ENCODE measurements around the gene NPAS3. TPM values are rescaled to one million over a fixed set of nuclear protein-coding genes. Genes with fewer than 3 reads are reported as not detected.

Gene NPAS3
- total RNA-seq, 4 donors from 2014 or later = 0.13 to 1.1 (median 0.47) TPM; not detected in 1

DNA sequence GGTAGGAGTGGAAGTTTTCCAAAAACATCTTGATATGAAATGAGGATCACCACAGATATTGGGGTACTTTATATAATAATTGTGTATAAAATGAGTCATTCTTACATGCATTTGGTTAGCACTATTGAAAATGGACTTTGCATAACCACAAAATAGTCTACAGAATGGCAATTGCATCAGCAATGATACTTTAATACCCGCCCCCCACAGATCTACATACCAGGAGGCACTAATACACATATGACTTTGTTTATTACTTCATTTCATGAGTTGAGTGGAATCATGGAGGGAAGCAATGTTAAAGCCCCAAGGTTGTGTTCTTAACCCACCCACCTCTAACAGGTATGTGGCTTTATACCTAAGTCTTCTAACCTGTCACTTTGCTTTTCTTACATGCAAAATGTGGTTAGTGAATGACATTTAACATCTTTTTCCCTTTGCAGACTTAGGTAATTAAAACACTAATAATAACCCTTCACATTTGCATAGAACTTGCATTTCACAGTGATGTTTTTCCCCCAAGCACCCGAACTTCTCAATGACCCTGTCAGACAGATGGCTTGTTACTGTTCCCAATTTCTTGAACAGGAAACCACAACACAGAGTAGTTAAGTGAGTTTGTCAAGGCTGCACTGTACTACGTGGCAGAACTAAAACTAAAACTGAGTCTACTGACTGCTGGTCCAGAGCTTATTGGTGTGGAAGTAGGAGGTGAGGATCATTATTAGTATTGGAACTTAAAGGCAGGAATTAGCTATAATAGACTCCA is 101.9 kb downstream of the NPAS3 start:
- no peak for DNase-seq
- WGBS, 2 donors = 58 to 72% methylated on average over 3 of the region's 3 CpGs
- no peaks in the 10 kb centered on the region for H3K9me3 ChIP-seq
- H3K27me3 ChIP-seq = no peaks in the 10 kb centered on the region
- H3K36me3 ChIP-seq = no peaks in the 10 kb centered on the region
- intact Hi-C loops (cut with DNase I) = no loop called here
- TF ChIP-seq, protein P1, sequence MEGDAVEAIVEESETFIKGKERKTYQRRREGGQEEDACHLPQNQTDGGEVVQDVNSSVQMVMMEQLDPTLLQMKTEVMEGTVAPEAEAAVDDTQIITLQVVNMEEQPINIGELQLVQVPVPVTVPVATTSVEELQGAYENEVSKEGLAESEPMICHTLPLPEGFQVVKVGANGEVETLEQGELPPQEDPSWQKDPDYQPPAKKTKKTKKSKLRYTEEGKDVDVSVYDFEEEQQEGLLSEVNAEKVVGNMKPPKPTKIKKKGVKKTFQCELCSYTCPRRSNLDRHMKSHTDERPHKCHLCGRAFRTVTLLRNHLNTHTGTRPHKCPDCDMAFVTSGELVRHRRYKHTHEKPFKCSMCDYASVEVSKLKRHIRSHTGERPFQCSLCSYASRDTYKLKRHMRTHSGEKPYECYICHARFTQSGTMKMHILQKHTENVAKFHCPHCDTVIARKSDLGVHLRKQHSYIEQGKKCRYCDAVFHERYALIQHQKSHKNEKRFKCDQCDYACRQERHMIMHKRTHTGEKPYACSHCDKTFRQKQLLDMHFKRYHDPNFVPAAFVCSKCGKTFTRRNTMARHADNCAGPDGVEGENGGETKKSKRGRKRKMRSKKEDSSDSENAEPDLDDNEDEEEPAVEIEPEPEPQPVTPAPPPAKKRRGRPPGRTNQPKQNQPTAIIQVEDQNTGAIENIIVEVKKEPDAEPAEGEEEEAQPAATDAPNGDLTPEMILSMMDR (IDR thresholded peaks at IDR 0.05) = no peak
- no peak for TF ChIP-seq POLR2A (IDR thresholded peaks at IDR 0.05)
- H3K4me1 ChIP-seq = no peaks in the 10 kb centered on the region
- H3K27ac ChIP-seq = no peak overlapping the region
- no peak overlapping the region for H3K4me3 ChIP-seq

DNA sequence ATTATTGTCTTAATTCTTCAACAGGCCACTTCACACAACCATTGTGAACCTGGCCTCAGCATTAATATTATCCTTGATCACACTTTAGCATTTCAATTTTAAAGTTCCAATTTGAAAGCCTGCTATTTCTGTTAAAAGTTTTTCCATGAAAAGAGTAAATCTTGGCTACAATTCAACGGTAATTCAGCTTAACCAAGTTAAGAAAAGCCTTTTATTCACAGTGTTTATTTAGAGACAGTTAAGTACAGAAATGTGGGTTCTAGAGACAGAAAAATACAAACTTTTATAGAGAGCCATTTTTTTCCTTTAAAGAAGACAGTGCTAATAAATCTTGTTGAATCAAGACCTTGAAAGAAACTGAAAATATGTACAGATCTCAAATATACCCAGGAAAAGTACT is 103.9 kb downstream of the NPAS3 start:
- Histone ChIP-seq H3K4me1 (no peaks in the 10 kb centered on the region), H3K4me3 (no peak overlapping the region), H3K9me3 (no peaks in the 10 kb centered on the region), H3K36me3 (no peaks in the 10 kb centered on the region), H3K27ac (no peak overlapping the region), H3K27me3 (no peaks in the 10 kb centered on the region)
- intact Hi-C loops (cut with DNase I) = no loop called here
- no peak for DNase-seq
- WGBS, 2 donors = 23 to 32% methylated on average over 1 of the region's 1 CpG
- TF ChIP-seq POLR2A (IDR thresholded peaks at IDR 0.05) = no peak
- TF ChIP-seq, protein P1 (IDR thresholded peaks at IDR 0.05) = no peak

DNA sequence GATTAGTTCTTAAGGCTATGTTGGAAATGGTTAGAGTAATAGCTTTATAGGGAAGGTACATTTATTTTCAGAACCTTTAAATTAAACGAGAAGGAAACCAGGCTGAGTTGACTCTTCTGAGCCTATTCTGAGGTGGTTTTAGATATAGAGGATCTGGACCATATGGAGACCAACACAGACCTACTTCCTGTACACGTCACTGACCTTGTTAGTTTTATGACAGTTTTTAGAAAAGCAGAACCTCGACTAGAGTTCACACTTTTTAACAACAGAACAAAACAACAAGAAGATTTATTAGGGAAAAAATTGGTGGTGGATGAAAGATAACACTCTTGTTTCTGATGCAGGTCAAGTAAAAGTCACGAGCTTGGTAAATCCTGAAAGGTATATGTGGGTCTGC is 107.1 kb downstream of the NPAS3 start:
- WGBS, 2 donors = 48 to 62% methylated on average over 4 of the region's 4 CpGs
- Histone ChIP-seq H3K36me3 (no peaks in the 10 kb centered on the region), H3K27ac (no peak overlapping the region), H3K4me3 (no peak overlapping the region), H3K27me3 (no peaks in the 10 kb centered on the region), H3K4me1 (no peaks in the 10 kb centered on the region), H3K9me3 (no peaks in the 10 kb centered on the region)
- intact Hi-C loops (cut with DNase I) = no loop called here
- no peak for DNase-seq
- TF ChIP-seq, protein P1 (IDR thresholded peaks at IDR 0.05) = no peak
- TF ChIP-seq POLR2A (IDR thresholded peaks at IDR 0.05) = no peak

DNA sequence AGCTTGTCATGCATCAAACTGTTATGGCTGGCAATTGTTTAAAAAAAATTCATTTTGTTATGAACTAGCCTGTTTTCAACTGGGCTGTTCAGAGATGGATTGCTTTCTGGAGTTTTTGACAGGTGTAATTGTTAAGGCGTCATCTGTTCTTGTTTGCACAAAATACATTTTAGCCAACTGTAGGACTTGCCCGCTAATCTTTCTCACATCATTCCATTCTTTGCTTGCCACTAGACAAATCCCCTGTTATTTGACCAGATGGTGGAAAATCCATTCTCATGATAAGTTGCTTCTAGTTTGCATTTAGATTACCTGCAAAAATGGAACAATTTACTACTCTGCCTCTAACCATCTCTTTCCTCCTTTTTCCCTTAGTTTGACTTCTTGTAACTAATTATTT is 114.3 kb downstream of the NPAS3 start:
- Histone ChIP-seq H3K27ac (no peak overlapping the region), H3K9me3 (no peaks in the 10 kb centered on the region), H3K4me1 (no peaks in the 10 kb centered on the region), H3K4me3 (no peak overlapping the region), H3K36me3 (no peaks in the 10 kb centered on the region), H3K27me3 (no peaks in the 10 kb centered on the region)
- no peak for TF ChIP-seq POLR2A (IDR thresholded peaks at IDR 0.05)
- TF ChIP-seq, protein P1 (IDR thresholded peaks at IDR 0.05) = no peak
- no peak for DNase-seq
- intact Hi-C loops (cut with DNase I) = no loop called here
- WGBS, 2 donors = 35 to 46% methylated on average over 2 of the region's 2 CpGs

DNA sequence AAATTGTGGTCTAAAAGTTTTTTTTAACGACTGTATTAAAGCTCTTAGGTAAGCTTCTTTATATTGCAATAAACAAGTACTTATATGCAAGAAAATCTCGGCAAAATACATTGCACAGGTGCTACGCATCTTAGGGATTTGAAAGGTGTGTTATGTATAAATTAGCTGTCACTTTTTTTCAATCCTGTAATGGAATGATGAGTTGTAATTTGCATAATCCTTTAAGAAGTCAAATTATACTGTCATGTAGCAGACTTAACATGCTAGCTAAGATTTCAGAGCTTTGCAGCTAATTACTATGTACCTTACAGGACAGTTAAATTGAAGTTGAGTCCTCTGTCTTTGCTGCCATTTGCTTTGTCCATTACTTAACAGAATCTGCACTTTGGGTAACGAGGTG is 117.5 kb downstream of the NPAS3 start:
- no peaks in the 10 kb centered on the region for H3K9me3 ChIP-seq
- WGBS, 2 donors = 69 to 79% methylated on average over 4 of the region's 4 CpGs
- no peak overlapping the region for H3K27ac ChIP-seq
- no peaks in the 10 kb centered on the region for H3K4me1 ChIP-seq
- intact Hi-C loops (cut with DNase I) = no loop called here
- H3K36me3 ChIP-seq = no peaks in the 10 kb centered on the region
- H3K4me3 ChIP-seq = no peak overlapping the region
- H3K27me3 ChIP-seq = no peaks in the 10 kb centered on the region
- DNase-seq = no peak
- TF ChIP-seq POLR2A (IDR thresholded peaks at IDR 0.05) = no peak
- TF ChIP-seq, protein P1 (IDR thresholded peaks at IDR 0.05) = no peak
